Erythroblast (primary cell): ENCODE results near the gene PPP2R3B.

ENCODE experiments used
- GATA1 ChIP-seq: IDR thresholded peaks from 2 replicates; pipeline ENCODE4 v1.6.1; 2011; ENCODE audit warnings: low read depth, mild to moderate bottlenecking, control low read depth, low read length, moderate library complexity
- POLR2A ChIP-seq: IDR thresholded peaks from 2 replicates; pipeline ENCODE4 v1.6.1; 2011; ENCODE audit warnings: mild to moderate bottlenecking, low read length

GRCh38 chrX:360496-361150, 26.1 kb downstream of the PPP2R3B start:
- no peak for TF ChIP-seq POLR2A
- no peak for TF ChIP-seq GATA1
